ENCODE results near the gene MBNL2. TPM values are rescaled to one million over a fixed set of nuclear protein-coding genes. Genes with fewer than 3 reads are reported as not detected.

MBNL2 gene
- total and polyA plus RNA-seq, 10 of the 15 experiments (the other 5 are each of a cell fraction or from before 2014, with no cell fraction given), result 1.6 to 9.7 (median 6.7) TPM

DNA sequence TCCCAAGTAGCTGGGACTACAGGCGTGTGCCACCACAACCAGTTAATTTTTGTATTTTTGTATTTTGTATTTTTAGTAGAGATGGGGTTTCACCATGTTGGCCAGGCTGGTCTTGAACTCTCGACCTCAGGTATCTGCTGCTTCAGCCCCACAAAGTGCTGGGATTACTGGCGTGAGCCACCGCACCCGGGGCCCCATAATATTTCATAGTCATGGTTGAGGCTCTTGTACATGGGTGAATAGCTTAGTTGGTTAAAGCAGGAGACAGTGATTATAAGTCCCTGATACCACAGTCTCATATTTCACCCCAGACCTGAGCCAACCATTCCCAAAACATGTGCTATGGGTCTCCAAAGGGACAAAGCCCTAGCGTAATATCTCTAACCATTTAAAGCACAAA lies 26.1 kb downstream of the MBNL2 start:
- TF ChIP-seq NBN (IDR thresholded peaks at IDR 0.05) (no peak), CEBPB (IDR thresholded peaks at IDR 0.05; ENCODE audit: borderline replicate concordance in 1 of 2, low read depth in 2 of 2, low read length in 2 of 2) (no peak), KLF5 (IDR thresholded peaks at IDR 0.05; ENCODE audit: partially characterized antibody) (no peak), EP300 (IDR thresholded peaks at IDR 0.05; ENCODE audit: borderline replicate concordance in 1 of 2, control insufficient read depth in 1 of 2, low read depth in 2 of 2, low read length in 2 of 2) (no peak), RELA (IDR thresholded peaks at IDR 0.05; ENCODE audit: borderline replicate concordance, partially characterized antibody) (no peak), ASH2L (IDR thresholded peaks at IDR 0.05; ENCODE audit: borderline replicate concordance, low read depth) (no peak), RCOR1 (conservative IDR thresholded peaks at IDR 0.05; ENCODE audit: low read depth, low read length) (no peak), NR2C2 (IDR thresholded peaks at IDR 0.05; ENCODE audit: borderline replicate concordance, control insufficient read depth, insufficient read length, low read depth) (no peak)
- TF ChIP-seq, protein P1, sequence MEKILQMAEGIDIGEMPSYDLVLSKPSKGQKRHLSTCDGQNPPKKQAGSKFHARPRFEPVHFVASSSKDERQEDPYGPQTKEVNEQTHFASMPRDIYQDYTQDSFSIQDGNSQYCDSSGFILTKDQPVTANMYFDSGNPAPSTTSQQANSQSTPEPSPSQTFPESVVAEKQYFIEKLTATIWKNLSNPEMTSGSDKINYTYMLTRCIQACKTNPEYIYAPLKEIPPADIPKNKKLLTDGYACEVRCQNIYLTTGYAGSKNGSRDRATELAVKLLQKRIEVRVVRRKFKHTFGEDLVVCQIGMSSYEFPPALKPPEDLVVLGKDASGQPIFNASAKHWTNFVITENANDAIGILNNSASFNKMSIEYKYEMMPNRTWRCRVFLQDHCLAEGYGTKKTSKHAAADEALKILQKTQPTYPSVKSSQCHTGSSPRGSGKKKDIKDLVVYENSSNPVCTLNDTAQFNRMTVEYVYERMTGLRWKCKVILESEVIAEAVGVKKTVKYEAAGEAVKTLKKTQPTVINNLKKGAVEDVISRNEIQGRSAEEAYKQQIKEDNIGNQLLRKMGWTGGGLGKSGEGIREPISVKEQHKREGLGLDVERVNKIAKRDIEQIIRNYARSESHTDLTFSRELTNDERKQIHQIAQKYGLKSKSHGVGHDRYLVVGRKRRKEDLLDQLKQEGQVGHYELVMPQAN (conservative IDR thresholded peaks at IDR 0.05), result no peak
- TF ChIP-seq, protein P2, sequence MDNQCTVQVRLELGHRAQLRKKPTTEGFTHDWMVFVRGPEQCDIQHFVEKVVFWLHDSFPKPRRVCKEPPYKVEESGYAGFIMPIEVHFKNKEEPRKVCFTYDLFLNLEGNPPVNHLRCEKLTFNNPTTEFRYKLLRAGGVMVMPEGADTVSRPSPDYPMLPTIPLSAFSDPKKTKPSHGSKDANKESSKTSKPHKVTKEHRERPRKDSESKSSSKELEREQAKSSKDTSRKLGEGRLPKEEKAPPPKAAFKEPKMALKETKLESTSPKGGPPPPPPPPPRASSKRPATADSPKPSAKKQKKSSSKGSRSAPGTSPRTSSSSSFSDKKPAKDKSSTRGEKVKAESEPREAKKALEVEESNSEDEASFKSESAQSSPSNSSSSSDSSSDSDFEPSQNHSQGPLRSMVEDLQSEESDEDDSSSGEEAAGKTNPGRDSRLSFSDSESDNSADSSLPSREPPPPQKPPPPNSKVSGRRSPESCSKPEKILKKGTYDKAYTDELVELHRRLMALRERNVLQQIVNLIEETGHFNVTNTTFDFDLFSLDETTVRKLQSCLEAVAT (IDR thresholded peaks at IDR 0.05), result no peak
- TF ChIP-seq, protein P3, sequence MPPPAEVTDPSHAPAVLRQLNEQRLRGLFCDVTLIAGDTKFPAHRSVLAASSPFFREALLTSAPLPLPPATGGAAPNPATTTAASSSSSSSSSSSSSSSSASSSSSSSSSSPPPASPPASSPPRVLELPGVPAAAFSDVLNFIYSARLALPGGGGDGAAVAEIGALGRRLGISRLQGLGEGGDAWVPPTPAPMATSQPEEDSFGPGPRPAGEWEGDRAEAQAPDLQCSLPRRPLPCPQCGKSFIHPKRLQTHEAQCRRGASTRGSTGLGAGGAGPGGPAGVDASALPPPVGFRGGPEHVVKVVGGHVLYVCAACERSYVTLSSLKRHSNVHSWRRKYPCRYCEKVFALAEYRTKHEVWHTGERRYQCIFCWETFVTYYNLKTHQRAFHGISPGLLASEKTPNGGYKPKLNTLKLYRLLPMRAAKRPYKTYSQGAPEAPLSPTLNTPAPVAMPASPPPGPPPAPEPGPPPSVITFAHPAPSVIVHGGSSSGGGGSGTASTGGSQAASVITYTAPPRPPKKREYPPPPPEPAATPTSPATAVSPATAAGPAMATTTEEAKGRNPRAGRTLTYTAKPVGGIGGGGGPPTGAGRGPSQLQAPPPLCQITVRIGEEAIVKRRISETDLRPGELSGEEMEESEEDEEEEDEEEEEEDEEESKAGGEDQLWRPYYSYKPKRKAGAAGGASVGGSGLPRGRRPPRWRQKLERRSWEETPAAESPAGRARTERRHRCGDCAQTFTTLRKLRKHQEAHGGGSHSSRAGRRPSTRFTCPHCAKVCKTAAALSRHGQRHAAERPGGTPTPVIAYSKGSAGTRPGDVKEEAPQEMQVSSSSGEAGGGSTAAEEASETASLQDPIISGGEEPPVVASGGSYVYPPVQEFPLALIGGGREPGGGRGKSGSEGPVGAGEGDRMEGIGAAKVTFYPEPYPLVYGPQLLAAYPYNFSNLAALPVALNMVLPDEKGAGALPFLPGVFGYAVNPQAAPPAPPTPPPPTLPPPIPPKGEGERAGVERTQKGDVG (CRISPR knock-in tag; IDR thresholded peaks at IDR 0.05), result no peak
- no peaks in the 10 kb centered on the region for H4K20me1 ChIP-seq (ENCODE audit: control insufficient read depth, insufficient read depth)
- ChIA-PET CTCF (no interaction called here), SMC1A (ENCODE audit: uncharacterized antibody, unreplicated experiment) (no interaction called here), RAD21 (ENCODE audit: unreplicated experiment) (interaction anchor here (1.2 kb wide), 1 partner anchor 21 kb away, joined by 3 read pairs; no protein-coding TSS in a partner anchor), POLR2A (no interaction called here)
- DNase-seq (ENCODE audit: low read depth, low spot score) (no peak), ATAC-seq (no peak), FAIRE-seq (no peak)
- 85% methylated on average over 6 of the region's 6 CpGs for WGBS (ENCODE audit: insufficient coverage, insufficient replicate concordance, low lambda C conversion rate, missing lambda C conversion rate)
- no peak overlapping the region for H2AFZ ChIP-seq (ENCODE audit: control insufficient read depth, low read depth, low read length)
- H3K27ac ChIP-seq (ENCODE audit: control insufficient read depth, insufficient read depth), result no peak overlapping the region
- no peak overlapping the region for H3K4me3 ChIP-seq
- no peaks in the 10 kb centered on the region for H3K79me2 ChIP-seq (ENCODE audit: control insufficient read depth, insufficient read depth, low read length)
- BruUV-seq (replicated peaks), result no TSS peak
- no peaks in the 10 kb centered on the region for H3K27me3 ChIP-seq (replicated peaks in 1 of 2; ENCODE audit: control insufficient read depth in 2 of 2, insufficient read depth in 2 of 2, low read length in 1 of 2)
- H3K4me2 ChIP-seq (ENCODE audit: control insufficient read depth, insufficient read depth), result no peak overlapping the region
- intact Hi-C loops (cut with micrococcal nuclease; ENCODE audit: unreplicated experiment) (no loop called here), in situ Hi-C loops (cut with MboI) (no loop called here)
- no peaks in the 10 kb centered on the region for H3K9me3 ChIP-seq (replicated peaks; ENCODE audit: control insufficient read depth, insufficient read depth, low read length)
- H3K36me3 ChIP-seq (ENCODE audit: control insufficient read depth in 2 of 2, insufficient read depth in 2 of 2, low read length in 1 of 2), result no peaks in the 10 kb centered on the region
- no peak overlapping the region for H3K9ac ChIP-seq (ENCODE audit: control insufficient read depth, insufficient read depth, low read length)
- H3K4me1 ChIP-seq (ENCODE audit: control insufficient read depth, insufficient read depth, low read length), result no peaks in the 10 kb centered on the region

All from GM12878 (cell line).